Karpas-422 (cell line): ENCODE results near the gene KRTAP5-2. TPM values are rescaled to one million over a fixed set of nuclear protein-coding genes. Genes with fewer than 3 reads are reported as not detected.
"Not testable (repeated sequence)": the region's sequence is repeated elsewhere in the genome, so short reads cannot be mapped to it uniquely, and the experiment has no call there.

Experiments used
- DNase-seq: peaks from one replicate; pipeline ENCODE4 v3.0.0-alpha.2; 2015
- H2AFZ ChIP-seq: fragments of 200-600 bp; sonication (generic); 2 replicates; pipeline ENCODE4 v1.6.1; 2014; ENCODE audit warnings: antibody characterized with exemption, low read length, mixed read lengths
- H3K27ac ChIP-seq: fragments of 200-600 bp; sonication (generic); 2 replicates; pipeline ENCODE4 v1.5.1; 2014; ENCODE audit warnings: mild to moderate bottlenecking, low read length, moderate library complexity
- H3K27me3 ChIP-seq: fragments of 200-600 bp; sonication (generic); 2 replicates; pipeline ENCODE4 v1.6.1; 2014; ENCODE audit warnings: low read length, mixed read lengths
- H3K36me3 ChIP-seq: fragments of 200-600 bp; sonication (generic); 2 replicates; pipeline ENCODE4 v1.6.1; 2014; ENCODE audit warnings: low read length, mixed read lengths; ENCODE audit not compliant: insufficient read depth
- H3K4me1 ChIP-seq: fragments of 200-600 bp; sonication (generic); 2 replicates; pipeline ENCODE4 v1.6.1; 2014; ENCODE audit warnings: mild to moderate bottlenecking, low read length, mixed read lengths
- H3K4me2 ChIP-seq: fragments of 200-600 bp; sonication (generic); 2 replicates; pipeline ENCODE4 v1.6.1; 2014; ENCODE audit warnings: low read length, low read depth, mild to moderate bottlenecking; ENCODE audit not compliant: poor library complexity, severe bottlenecking
- H3K4me3 ChIP-seq: fragments of 200-600 bp; sonication (generic); 2 replicates; pipeline ENCODE4 v1.5.1; 2014; ENCODE audit warnings: mild to moderate bottlenecking, antibody characterized with exemption, low read length, mixed read lengths
- H3K79me2 ChIP-seq: fragments of 200-600 bp; sonication (generic); 2 replicates; pipeline ENCODE4 v1.6.1; 2014; ENCODE audit warnings: mild to moderate bottlenecking, low read length, mixed read lengths
- H3K9ac ChIP-seq: fragments of 200-600 bp; sonication (generic); 2 replicates; pipeline ENCODE4 v1.6.0; 2014; ENCODE audit warnings: low read length
- H3K9me2 ChIP-seq: fragments of 200-600 bp; sonication (generic), shearing (Covaris generic); replicated peaks from 2 replicates; pipeline ENCODE4 v1.6.0; 2014; ENCODE audit warnings: mild to moderate bottlenecking, low read length, moderate library complexity; ENCODE audit not compliant: insufficient read depth
- H3K9me3 ChIP-seq: fragments of 300-700, 200-600 bp; sonication (generic); 2 replicates; pipeline ENCODE4 v1.6.1; 2014; ENCODE audit warnings: low read length, mixed read lengths
- H4K20me1 ChIP-seq: fragments of 200-600 bp; sonication (generic); 2 replicates; pipeline ENCODE4 v1.6.1; 2014; ENCODE audit warnings: mild to moderate bottlenecking, antibody characterized with exemption, low read length, low read depth; ENCODE audit not compliant: insufficient read depth
- total RNA-seq: library from RNA; depleted of rRNA; stranded (reverse); fragments of >200 nt; shearing (Covaris generic); gene quantifications from 2 replicates; pipeline ENCODE4 v1.2.3, GENCODE V29; 2014; ENCODE audit warnings: low replicate concordance; rRNA removed

The KRTAP5-2 gene, protein sequence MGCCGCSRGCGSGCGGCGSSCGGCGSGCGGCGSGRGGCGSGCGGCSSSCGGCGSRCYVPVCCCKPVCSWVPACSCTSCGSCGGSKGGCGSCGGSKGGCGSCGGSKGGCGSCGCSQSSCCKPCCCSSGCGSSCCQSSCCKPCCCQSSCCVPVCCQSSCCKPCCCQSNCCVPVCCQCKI
- total RNA-seq, result not detected in 2 replicates

- Histone ChIP-seq H3K4me3 (no peak within 1 kb of the TSS), H3K4me2 (no peak within 1 kb of the TSS), H3K36me3 (no peaks in the 10 kb centered on the region), H3K4me1 (peaks cover 17% of the 10 kb centered on the region), H4K20me1 (no peaks in the 10 kb centered on the region), H3K9ac (no peak within 1 kb of the TSS), H3K27me3 (no peaks in the 10 kb centered on the region), H3K9me2 (no peaks in the 10 kb centered on the region), H3K27ac (no peak within 1 kb of the TSS), H2AFZ (no peak within 1 kb of the TSS), H3K79me2 (no peaks in the 10 kb centered on the region), H3K9me3 (no peaks in the 10 kb centered on the region)
- DNase-seq, result no peak
These were observed at the start of gene KRTAP5-2 for GRCh38 chr11:1597994-1598380. Gene KRTAP5-2 (minus strand): TSS chr11:1598294. CDS start chr11:1598250, 44 bp downstream.

DNA sequence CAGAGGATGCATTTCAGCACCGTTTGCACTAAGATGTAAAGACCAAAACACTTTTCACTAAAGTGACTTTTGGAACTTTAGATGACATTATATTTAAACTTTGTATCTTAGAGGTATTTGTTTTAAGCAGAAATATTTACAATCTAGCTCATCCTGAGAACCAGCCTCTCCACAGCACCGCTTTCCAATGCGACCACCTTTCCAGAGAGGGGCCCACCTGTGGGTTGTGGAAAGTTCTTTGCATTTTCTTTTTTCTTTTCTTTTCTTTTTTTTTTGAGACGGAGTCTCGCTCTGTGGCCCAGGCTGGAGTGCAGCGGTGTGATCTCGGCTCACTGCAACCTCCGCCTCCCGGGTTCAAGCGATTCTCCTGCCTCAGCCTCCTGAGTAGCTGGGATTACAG is 48.4 kb upstream of the KRTAP5-2 start:
- not testable (repeated sequence) for H2AFZ ChIP-seq, H3K27me3 ChIP-seq, H3K4me2 ChIP-seq, H3K9me2 ChIP-seq, H3K27ac ChIP-seq, H3K79me2 ChIP-seq, H3K4me3 ChIP-seq, H3K36me3 ChIP-seq, H3K9ac ChIP-seq, H3K9me3 ChIP-seq, H3K4me1 ChIP-seq, H4K20me1 ChIP-seq, DNase-seq

GRCh38 chr11:1645357-1645821 is 47.3 kb upstream of the KRTAP5-2 start:
- Histone ChIP-seq H3K9me2 (no peaks in the 10 kb centered on the region), H3K9me3 (no peaks in the 10 kb centered on the region), H2AFZ (no peak overlapping the region), H4K20me1 (no peaks in the 10 kb centered on the region), H3K79me2 (no peaks in the 10 kb centered on the region), H3K4me2 (no peak overlapping the region), H3K36me3 (no peaks in the 10 kb centered on the region), H3K4me3 (no peak overlapping the region), H3K4me1 (no peaks in the 10 kb centered on the region), H3K27ac (no peak overlapping the region), H3K9ac (no peak overlapping the region), H3K27me3 (0 out of 2 replicates have a peak, but pooled peaks cover 3% of the 10 kb centered on the region)
- no peak for DNase-seq

- Histone ChIP-seq H3K27ac (no peak overlapping the region), H3K9me2 (no peaks in the 10 kb centered on the region), H4K20me1 (no peaks in the 10 kb centered on the region), H3K4me1 (no peaks in the 10 kb centered on the region), H3K4me2 (no peak overlapping the region), H3K9ac (no peak overlapping the region), H3K79me2 (no peaks in the 10 kb centered on the region), H3K9me3 (no peaks in the 10 kb centered on the region), H3K4me3 (no peak overlapping the region), H2AFZ (no peak overlapping the region), H3K36me3 (no peaks in the 10 kb centered on the region), H3K27me3 (no peaks in the 10 kb centered on the region)
- no peak for DNase-seq
These were observed 46.7 kb upstream of the KRTAP5-2 start for GRCh38 chr11:1644601-1645356.

DNA sequence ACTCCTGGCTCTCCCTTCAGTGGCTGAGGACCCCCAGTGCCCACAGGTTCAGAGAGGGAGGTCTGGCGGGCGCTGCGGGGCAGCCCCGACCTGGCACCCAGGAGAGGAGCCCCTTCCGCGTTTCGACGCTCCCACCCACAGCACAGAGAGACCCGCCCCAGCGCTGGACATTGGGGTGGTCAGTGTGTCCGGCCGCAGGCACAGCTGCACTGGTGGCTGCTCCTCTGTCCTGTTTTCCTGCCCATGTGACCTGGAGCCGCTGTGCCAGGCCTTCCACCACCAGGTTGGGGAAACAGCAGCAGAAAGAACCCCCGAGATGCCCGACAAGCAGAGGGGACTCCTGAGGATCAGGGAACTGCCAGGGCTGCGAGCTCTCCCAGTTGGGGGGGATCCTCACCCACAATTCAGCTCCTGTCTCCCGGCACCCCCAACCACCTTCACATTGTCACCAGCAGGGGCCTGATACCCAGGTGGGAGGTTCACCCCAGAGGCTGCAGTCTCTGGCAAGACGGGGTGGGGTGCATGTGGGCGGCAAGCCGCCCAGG is 45.1 kb upstream of the KRTAP5-2 start:
- no peaks in the 10 kb centered on the region for H3K27me3 ChIP-seq
- no peak overlapping the region for H3K4me2 ChIP-seq
- H3K4me1 ChIP-seq, result no peaks in the 10 kb centered on the region
- H3K79me2 ChIP-seq, result no peaks in the 10 kb centered on the region
- no peak overlapping the region for H3K9ac ChIP-seq
- no peak for DNase-seq
- no peak overlapping the region for H3K4me3 ChIP-seq
- H3K36me3 ChIP-seq, result no peaks in the 10 kb centered on the region
- H3K9me2 ChIP-seq, result no peaks in the 10 kb centered on the region
- H3K27ac ChIP-seq, result no peak overlapping the region
- H3K9me3 ChIP-seq, result no peaks in the 10 kb centered on the region
- no peaks in the 10 kb centered on the region for H4K20me1 ChIP-seq
- no peak overlapping the region for H2AFZ ChIP-seq

GRCh38 chr11:1642288-1643145 is 44.4 kb upstream of the KRTAP5-2 start:
- H3K9me2 ChIP-seq, result no peaks in the 10 kb centered on the region
- no peaks in the 10 kb centered on the region for H4K20me1 ChIP-seq
- no peak overlapping the region for H3K4me2 ChIP-seq
- no peaks in the 10 kb centered on the region for H3K27me3 ChIP-seq
- H3K9ac ChIP-seq, result no peak overlapping the region
- no peak overlapping the region for H3K27ac ChIP-seq
- no peaks in the 10 kb centered on the region for H3K4me1 ChIP-seq
- no peaks in the 10 kb centered on the region for H3K9me3 ChIP-seq
- no peaks in the 10 kb centered on the region for H3K79me2 ChIP-seq
- H3K36me3 ChIP-seq, result no peaks in the 10 kb centered on the region
- no peak overlapping the region for H2AFZ ChIP-seq
- no peak overlapping the region for H3K4me3 ChIP-seq
- DNase-seq, result no peak

- no peaks in the 10 kb centered on the region for H3K27me3 ChIP-seq
- H3K9me3 ChIP-seq, result no peaks in the 10 kb centered on the region
These were observed 43.0 kb upstream of the KRTAP5-2 start for GRCh38 chr11:1641096-1641495.

More at GRCh38 chr11:1641096-1641495, 43.0 kb upstream of the KRTAP5-2 start:
- H3K4me1 ChIP-seq, result no peaks in the 10 kb centered on the region
- H3K4me3 ChIP-seq, result no peak overlapping the region
- no peak overlapping the region for H3K27ac ChIP-seq
- H3K4me2 ChIP-seq, result no peak overlapping the region
- no peaks in the 10 kb centered on the region for H4K20me1 ChIP-seq
- H3K79me2 ChIP-seq, result no peaks in the 10 kb centered on the region
- no peak for DNase-seq
- no peaks in the 10 kb centered on the region for H3K36me3 ChIP-seq
- no peak overlapping the region for H3K9ac ChIP-seq
- no peak overlapping the region for H2AFZ ChIP-seq
- no peaks in the 10 kb centered on the region for H3K9me2 ChIP-seq
